H7 (cell line): Measurements from ENCODE around the gene ZNF827. TPM values are rescaled to one million over a fixed set of nuclear protein-coding genes. Genes with fewer than 3 reads are reported as not detected.

ENCODE experiments used
- DNase-seq: peaks from one replicate; pipeline ENCODE4 v3.0.0; 2012
- H3K27me3 ChIP-seq: 2 replicates; pipeline ENCODE4 v1.6.0; 2011; ENCODE audit warnings: mild to moderate bottlenecking, low read length; ENCODE audit not compliant: control insufficient read depth, insufficient read depth
- H3K36me3 ChIP-seq: replicated peaks from 2 replicates; pipeline ENCODE4 v1.5.1; 2011; ENCODE audit warnings: low read length; ENCODE audit not compliant: control insufficient read depth, insufficient read depth
- H3K4me3 ChIP-seq: 2 replicates; pipeline ENCODE4 v1.5.1; 2011; ENCODE audit warnings: low read depth, mild to moderate bottlenecking, control low read depth, low read length, moderate library complexity; ENCODE audit not compliant: insufficient read depth
- total RNA-seq: library from RNA; depleted of rRNA; stranded (reverse); fragments of >200 nt; shearing (Covaris generic); gene quantifications from 2 replicates; pipeline ENCODE4 v1.2.3, GENCODE V29; 2014

The ZNF827 gene
- total RNA-seq, 1 experiment from 2014 or later, result 6.2 TPM

- Histone ChIP-seq H3K36me3 (peaks cover 7% of the 10 kb centered on the region), H3K4me3 (no peak overlapping the region), H3K27me3 (no peaks in the 10 kb centered on the region)
- peak; percentile 19 for DNase-seq
Observed at GRCh38 chr4:145887241-145887991, 51.2 kb downstream of the ZNF827 start.

- no peak overlapping the region for H3K4me3 ChIP-seq
- no peaks in the 10 kb centered on the region for H3K27me3 ChIP-seq
- DNase-seq, result no peak
- H3K36me3 ChIP-seq, result peaks cover 7% of the 10 kb centered on the region
Observed at GRCh38 chr4:145886871-145887240, 51.8 kb downstream of the ZNF827 start.

- Histone ChIP-seq H3K27me3 (no peaks in the 10 kb centered on the region), H3K36me3 (peaks cover 5% of the 10 kb centered on the region), H3K4me3 (no peak overlapping the region)
- DNase-seq, result no peak
Observed at GRCh38 chr4:145885666-145886065, 53.0 kb downstream of the ZNF827 start.

GRCh38 chr4:145884775-145885174 lies 53.8 kb downstream of the ZNF827 start:
- DNase-seq, result no peak
- Histone ChIP-seq H3K27me3 (no peaks in the 10 kb centered on the region), H3K4me3 (no peak overlapping the region), H3K36me3 (peaks cover 5% of the 10 kb centered on the region)

GRCh38 chr4:145883101-145883694 lies 55.4 kb downstream of the ZNF827 start:
- no peak for DNase-seq
- H3K36me3 ChIP-seq, result peaks cover 5% of the 10 kb centered on the region
- H3K27me3 ChIP-seq, result no peaks in the 10 kb centered on the region
- no peak overlapping the region for H3K4me3 ChIP-seq

GRCh38 chr4:145882604-145883003 lies 56.0 kb downstream of the ZNF827 start:
- H3K4me3 ChIP-seq, result no peak overlapping the region
- peaks cover 5% of the 10 kb centered on the region for H3K36me3 ChIP-seq
- H3K27me3 ChIP-seq, result no peaks in the 10 kb centered on the region
- no peak for DNase-seq

GRCh38 chr4:145881989-145882388 lies 56.6 kb downstream of the ZNF827 start:
- no peaks in the 10 kb centered on the region for H3K27me3 ChIP-seq
- peak; percentile 14 for DNase-seq
- no peak overlapping the region for H3K4me3 ChIP-seq
- peaks cover 5% of the 10 kb centered on the region for H3K36me3 ChIP-seq

- DNase-seq, result no peak
- Histone ChIP-seq H3K36me3 (peaks cover 6% of the 10 kb centered on the region), H3K27me3 (no peaks in the 10 kb centered on the region), H3K4me3 (no peak overlapping the region)
Observed at GRCh38 chr4:145881576-145881975, 57.0 kb downstream of the ZNF827 start.

- H3K27me3 ChIP-seq, result no peaks in the 10 kb centered on the region
- DNase-seq, result no peak
- H3K4me3 ChIP-seq, result no peak overlapping the region
- peaks cover 1% of the 10 kb centered on the region for H3K36me3 ChIP-seq
Observed at GRCh38 chr4:145880355-145880960, 58.2 kb downstream of the ZNF827 start.

- Histone ChIP-seq H3K36me3 (peaks cover 1% of the 10 kb centered on the region), H3K4me3 (no peak overlapping the region), H3K27me3 (no peaks in the 10 kb centered on the region)
Observed at GRCh38 chr4:145879598-145879997, 59.0 kb downstream of the ZNF827 start.

GRCh38 chr4:145878501-145879435 lies 59.9 kb downstream of the ZNF827 start:
- no peak for DNase-seq
- Histone ChIP-seq H3K27me3 (no peaks in the 10 kb centered on the region), H3K36me3 (peaks cover 1% of the 10 kb centered on the region), H3K4me3 (no peak overlapping the region)

More at GRCh38 chr4:145879598-145879997, 59.0 kb downstream of the ZNF827 start:
- no peak for DNase-seq

- H3K36me3 ChIP-seq, result peaks cover 3% of the 10 kb centered on the region
- H3K4me3 ChIP-seq, result no peak overlapping the region
- DNase-seq, result no peak
- H3K27me3 ChIP-seq, result no peaks in the 10 kb centered on the region
Observed at GRCh38 chr4:145876531-145877180, 62.0 kb downstream of the ZNF827 start.

GRCh38 chr4:145873901-145874300 lies 64.7 kb downstream of the ZNF827 start:
- Histone ChIP-seq H3K4me3 (no peak overlapping the region), H3K36me3 (peaks cover 3% of the 10 kb centered on the region), H3K27me3 (no peaks in the 10 kb centered on the region)
- no peak for DNase-seq

- H3K27me3 ChIP-seq, result no peaks in the 10 kb centered on the region
- no peak overlapping the region for H3K4me3 ChIP-seq
- H3K36me3 ChIP-seq, result peaks cover 2% of the 10 kb centered on the region; the same call in 1 of the 2 replicates
- DNase-seq, result no peak
Observed at GRCh38 chr4:145871209-145871608, 67.4 kb downstream of the ZNF827 start.
